ENCODE data around the gene DIAPH2. TPM values are rescaled to one million over a fixed set of nuclear protein-coding genes. Genes with fewer than 3 reads are reported as not detected.

Gene DIAPH2
- total RNA-seq, 2 donors from 2014 or later: 19.1 to 31.9 TPM

DNA sequence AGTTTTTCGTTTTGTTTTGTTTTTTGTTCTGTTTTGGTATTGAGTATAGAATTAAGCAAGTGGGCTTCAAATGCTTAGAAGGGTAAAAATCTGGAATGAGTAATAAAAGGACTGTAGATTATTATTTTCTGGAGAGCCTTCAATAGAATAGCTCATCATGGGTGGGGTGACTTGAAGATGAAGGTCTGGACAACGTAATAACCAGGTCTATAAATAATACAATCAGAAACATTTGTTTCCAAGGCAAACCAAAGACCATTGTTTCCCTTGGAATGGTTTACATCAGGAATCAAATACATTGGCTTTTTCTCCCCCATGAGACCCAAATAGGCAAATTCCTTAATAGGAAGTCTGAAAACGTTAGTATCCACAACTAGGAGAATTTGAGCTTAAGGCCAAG is 920.6 kb downstream of the DIAPH2 start:
- H3K27me3 ChIP-seq: no peaks in the 10 kb centered on the region
- no peaks in the 10 kb centered on the region for H3K9me3 ChIP-seq
- no peak overlapping the region for H3K4me3 ChIP-seq
- H3K27ac ChIP-seq: no peak overlapping the region
- intact Hi-C loops (cut with DNase I): no loop called here
- TF ChIP-seq, protein P1, sequence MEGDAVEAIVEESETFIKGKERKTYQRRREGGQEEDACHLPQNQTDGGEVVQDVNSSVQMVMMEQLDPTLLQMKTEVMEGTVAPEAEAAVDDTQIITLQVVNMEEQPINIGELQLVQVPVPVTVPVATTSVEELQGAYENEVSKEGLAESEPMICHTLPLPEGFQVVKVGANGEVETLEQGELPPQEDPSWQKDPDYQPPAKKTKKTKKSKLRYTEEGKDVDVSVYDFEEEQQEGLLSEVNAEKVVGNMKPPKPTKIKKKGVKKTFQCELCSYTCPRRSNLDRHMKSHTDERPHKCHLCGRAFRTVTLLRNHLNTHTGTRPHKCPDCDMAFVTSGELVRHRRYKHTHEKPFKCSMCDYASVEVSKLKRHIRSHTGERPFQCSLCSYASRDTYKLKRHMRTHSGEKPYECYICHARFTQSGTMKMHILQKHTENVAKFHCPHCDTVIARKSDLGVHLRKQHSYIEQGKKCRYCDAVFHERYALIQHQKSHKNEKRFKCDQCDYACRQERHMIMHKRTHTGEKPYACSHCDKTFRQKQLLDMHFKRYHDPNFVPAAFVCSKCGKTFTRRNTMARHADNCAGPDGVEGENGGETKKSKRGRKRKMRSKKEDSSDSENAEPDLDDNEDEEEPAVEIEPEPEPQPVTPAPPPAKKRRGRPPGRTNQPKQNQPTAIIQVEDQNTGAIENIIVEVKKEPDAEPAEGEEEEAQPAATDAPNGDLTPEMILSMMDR (IDR thresholded peaks at IDR 0.05): no peak
- no peaks in the 10 kb centered on the region for H3K36me3 ChIP-seq
- no peak overlapping the region for H3K9ac ChIP-seq (ENCODE audit: low read depth in 2 of 2, low read length in 2 of 2)
- H3K4me1 ChIP-seq: no peaks in the 10 kb centered on the region
- no peak for DNase-seq

DNA sequence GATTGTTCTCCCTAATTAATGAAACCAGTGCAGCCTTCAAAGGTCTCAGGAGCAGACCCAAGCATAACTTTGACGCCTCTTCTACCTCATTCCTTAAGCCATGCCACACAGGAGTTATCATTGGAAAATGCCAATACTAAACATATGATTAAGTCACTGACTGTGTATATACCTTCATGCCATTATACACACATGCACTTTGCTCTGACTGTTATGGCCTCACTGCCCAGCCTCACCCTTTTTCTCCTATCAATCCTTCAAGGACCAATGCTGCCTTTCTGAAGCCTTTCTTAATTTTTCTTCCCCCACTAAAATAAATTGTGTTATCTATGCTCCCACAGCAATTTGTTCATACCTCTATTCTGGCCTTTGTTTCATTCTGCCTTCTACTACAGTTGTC is 924.7 kb downstream of the DIAPH2 start:
- peak overlapping the region; percentile 32 for H3K27ac ChIP-seq

DNA sequence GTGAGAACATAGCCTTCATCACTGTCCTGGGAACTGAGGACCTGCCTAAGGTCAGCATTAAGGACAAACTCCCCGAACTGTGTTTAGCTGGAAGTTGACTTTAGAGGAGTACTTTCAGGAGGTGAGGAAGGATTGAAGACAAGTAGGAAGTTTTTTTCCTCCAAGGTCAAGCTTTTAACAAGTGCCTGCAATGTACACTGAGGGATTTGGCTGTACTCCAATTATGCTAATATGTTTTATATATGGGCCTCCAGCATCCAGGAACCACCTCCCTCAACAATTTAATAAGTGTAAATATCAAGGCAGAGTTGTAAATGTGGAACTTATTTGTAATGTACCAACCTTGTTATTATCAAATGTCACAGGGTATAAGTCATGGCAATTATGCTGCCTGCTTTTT is 925.3 kb downstream of the DIAPH2 start:
- Histone ChIP-seq H3K9ac (ENCODE audit: low read depth in 2 of 2, low read length in 2 of 2) (no peak overlapping the region), H3K27ac (peak overlapping the region; percentile 32), H3K4me1 (no peaks in the 10 kb centered on the region), H3K4me3 (no peak overlapping the region), H3K27me3 (no peaks in the 10 kb centered on the region), H3K9me3 (no peaks in the 10 kb centered on the region), H3K36me3 (no peaks in the 10 kb centered on the region)
- intact Hi-C loops (cut with DNase I): no loop called here
- TF ChIP-seq, protein P1 (IDR thresholded peaks at IDR 0.05): no peak
- no peak for DNase-seq

More for the DNA sequence above, 924.7 kb downstream of the DIAPH2 start:
- no peak for DNase-seq
- intact Hi-C loops (cut with DNase I): no loop called here
- H3K4me3 ChIP-seq: no peak overlapping the region
- H3K27me3 ChIP-seq: no peaks in the 10 kb centered on the region
- TF ChIP-seq, protein P1 (IDR thresholded peaks at IDR 0.05): no peak
- H3K36me3 ChIP-seq: no peaks in the 10 kb centered on the region
- H3K4me1 ChIP-seq: no peaks in the 10 kb centered on the region
- no peaks in the 10 kb centered on the region for H3K9me3 ChIP-seq
- H3K9ac ChIP-seq (ENCODE audit: low read depth in 2 of 2, low read length in 2 of 2): no peak overlapping the region

DNA sequence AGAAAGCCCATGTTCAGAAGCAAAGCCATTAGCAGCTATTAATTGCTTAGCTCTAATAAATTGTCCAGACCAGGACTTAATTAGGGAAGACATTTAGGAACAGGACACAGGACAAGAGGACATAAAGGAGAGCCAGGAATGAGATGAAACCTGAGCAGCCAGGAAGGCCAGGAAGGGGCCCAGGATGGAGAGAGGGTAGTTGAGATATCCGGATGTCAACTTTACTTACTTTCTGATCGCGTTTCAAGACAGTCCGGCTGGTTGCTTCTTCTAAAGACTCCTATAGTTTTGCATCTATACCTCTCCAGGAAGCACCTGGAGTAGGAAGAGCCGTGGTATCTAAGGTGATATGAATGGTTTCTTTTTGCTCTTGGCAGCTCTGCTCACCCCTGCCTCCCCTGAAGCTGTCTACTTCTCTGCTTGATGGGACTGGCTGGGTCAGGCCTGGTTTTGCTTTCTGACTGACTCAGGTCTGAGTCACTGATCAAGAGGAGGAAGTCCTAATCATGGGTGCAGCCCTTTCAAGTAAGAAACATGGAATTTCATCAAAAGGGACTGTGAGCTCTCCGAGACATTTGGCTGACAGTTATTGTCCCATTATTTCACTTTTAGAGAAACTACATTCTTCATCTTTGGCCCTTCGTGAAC is 932.4 kb downstream of the DIAPH2 start:
- DNase-seq: no peak
- TF ChIP-seq, protein P1 (IDR thresholded peaks at IDR 0.05): no peak
- no peak overlapping the region for H3K9ac ChIP-seq (ENCODE audit: low read depth in 2 of 2, low read length in 2 of 2)
- no peaks in the 10 kb centered on the region for H3K4me1 ChIP-seq
- no peak overlapping the region for H3K4me3 ChIP-seq
- H3K36me3 ChIP-seq: no peaks in the 10 kb centered on the region
- H3K27ac ChIP-seq: no peak overlapping the region
- no peaks in the 10 kb centered on the region for H3K9me3 ChIP-seq
- no peaks in the 10 kb centered on the region for H3K27me3 ChIP-seq
- intact Hi-C loops (cut with DNase I): no loop called here

DNA sequence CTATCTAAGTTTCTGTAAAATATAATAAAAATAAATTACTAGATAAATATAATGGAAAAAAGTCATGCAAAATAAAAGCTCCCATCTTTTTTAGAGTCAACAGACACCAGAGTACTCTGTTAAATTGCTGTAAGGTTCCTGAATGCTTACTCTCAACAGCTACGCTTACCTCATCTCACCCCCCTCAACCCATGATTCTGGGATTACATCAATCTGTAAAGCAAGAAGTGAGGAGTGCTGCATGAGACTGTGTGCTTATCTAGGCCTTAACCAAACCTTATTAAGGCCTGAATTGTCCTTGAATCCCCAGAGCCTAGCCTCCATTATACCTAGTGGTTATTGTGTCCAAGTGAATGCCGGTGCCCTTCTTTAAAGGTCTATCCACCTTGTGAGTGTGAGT is 934.9 kb downstream of the DIAPH2 start:
- H3K9ac ChIP-seq (ENCODE audit: low read depth in 2 of 2, low read length in 2 of 2): no peak overlapping the region
- TF ChIP-seq, protein P1 (IDR thresholded peaks at IDR 0.05): no peak
- no peak overlapping the region for H3K4me3 ChIP-seq
- H3K27me3 ChIP-seq: no peaks in the 10 kb centered on the region
- H3K27ac ChIP-seq: no peak overlapping the region
- no peaks in the 10 kb centered on the region for H3K4me1 ChIP-seq
- H3K36me3 ChIP-seq: no peaks in the 10 kb centered on the region
- H3K9me3 ChIP-seq: no peaks in the 10 kb centered on the region
- intact Hi-C loops (cut with DNase I): no loop called here
- no peak for DNase-seq
